GM18909 (cell line): Measurements from ENCODE around the gene ASPDH.
A peak's percentile ranks its signal among the peaks of the same experiment; 100 is the strongest.
"Not testable (repeated sequence)": the region's sequence is repeated elsewhere in the genome, so short reads cannot be mapped to it uniquely, and the experiment has no call there.

Source experiments
- ATAC-seq: cut with Tn5 transposase; IDR thresholded peaks from one replicate; pipeline ENCODE4 v1.9.1; 2021; ENCODE audit warnings: mild to moderate bottlenecking; ENCODE audit not compliant: unreplicated experiment, poor library complexity

The ASPDH gene

GRCh38 chr19:50480281-50481111, 33.2 kb downstream of the ASPDH start:
- ATAC-seq, result no peak

- no peak for ATAC-seq
Measured at GRCh38 chr19:50479761-50480251, 33.9 kb downstream of the ASPDH start.

- ATAC-seq, result no peak
Measured at GRCh38 chr19:50478901-50479715, 34.6 kb downstream of the ASPDH start.

GRCh38 chr19:50477751-50478515, 35.8 kb downstream of the ASPDH start:
- no peak for ATAC-seq

- no peak for ATAC-seq
Measured at GRCh38 chr19:50476907-50477238, 36.8 kb downstream of the ASPDH start.

GRCh38 chr19:50476224-50476906, 37.3 kb downstream of the ASPDH start, which contains the start of the genes EMC10 and GARIN5A:
TSS of gene EMC10 (plus strand) at chr19:50476507. CDS start at chr19:50476545, 38 bp downstream.
TSS of gene GARIN5A (minus strand) at chr19:50476848. CDS start at chr19:50476388, 460 bp downstream.
- peak; percentile 81 for ATAC-seq

GRCh38 chr19:50475736-50476223, 37.9 kb downstream of the ASPDH start:
- ATAC-seq, result no peak

- ATAC-seq, result no peak
Measured at GRCh38 chr19:50475101-50475568, 38.6 kb downstream of the ASPDH start.

- ATAC-seq, result not testable (repeated sequence)
Measured at GRCh38 chr19:50473336-50473735, 40.4 kb downstream of the ASPDH start.

GRCh38 chr19:50468818-50469217, 44.9 kb downstream of the ASPDH start:
- no peak for ATAC-seq

- ATAC-seq, result no peak
Measured at GRCh38 chr19:50467566-50467965, 46.1 kb downstream of the ASPDH start.

- no peak for ATAC-seq
Measured at GRCh38 chr19:50466706-50467039, 47.0 kb downstream of the ASPDH start.

GRCh38 chr19:50465986-50466705, 47.6 kb downstream of the ASPDH start:
- no peak for ATAC-seq

- no peak for ATAC-seq
Measured at GRCh38 chr19:50465000-50465399, 48.7 kb downstream of the ASPDH start.

GRCh38 chr19:50464348-50464747, 49.4 kb downstream of the ASPDH start:
- ATAC-seq, result no peak

- no peak for ATAC-seq
Measured at GRCh38 chr19:50462970-50463369, 50.7 kb downstream of the ASPDH start.
